ENCODE measurements around the gene TP53I11.

GRCh38 chr11:44994753-44995152 lies 44.1 kb upstream of the TP53I11 start:
- TF ChIP-seq, protein P1, sequence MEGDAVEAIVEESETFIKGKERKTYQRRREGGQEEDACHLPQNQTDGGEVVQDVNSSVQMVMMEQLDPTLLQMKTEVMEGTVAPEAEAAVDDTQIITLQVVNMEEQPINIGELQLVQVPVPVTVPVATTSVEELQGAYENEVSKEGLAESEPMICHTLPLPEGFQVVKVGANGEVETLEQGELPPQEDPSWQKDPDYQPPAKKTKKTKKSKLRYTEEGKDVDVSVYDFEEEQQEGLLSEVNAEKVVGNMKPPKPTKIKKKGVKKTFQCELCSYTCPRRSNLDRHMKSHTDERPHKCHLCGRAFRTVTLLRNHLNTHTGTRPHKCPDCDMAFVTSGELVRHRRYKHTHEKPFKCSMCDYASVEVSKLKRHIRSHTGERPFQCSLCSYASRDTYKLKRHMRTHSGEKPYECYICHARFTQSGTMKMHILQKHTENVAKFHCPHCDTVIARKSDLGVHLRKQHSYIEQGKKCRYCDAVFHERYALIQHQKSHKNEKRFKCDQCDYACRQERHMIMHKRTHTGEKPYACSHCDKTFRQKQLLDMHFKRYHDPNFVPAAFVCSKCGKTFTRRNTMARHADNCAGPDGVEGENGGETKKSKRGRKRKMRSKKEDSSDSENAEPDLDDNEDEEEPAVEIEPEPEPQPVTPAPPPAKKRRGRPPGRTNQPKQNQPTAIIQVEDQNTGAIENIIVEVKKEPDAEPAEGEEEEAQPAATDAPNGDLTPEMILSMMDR (IDR thresholded peaks at IDR 0.05; ENCODE audit: low read length), result no peak
- no peak for TF ChIP-seq EZH2phosphoT487 (IDR thresholded peaks at IDR 0.05; ENCODE audit: low read length)
